GM19467 (cell line): ENCODE data around the gene AGK.
"Not testable (repeated sequence)": the region's sequence is repeated elsewhere in the genome, so short reads cannot be mapped to it uniquely, and the experiment has no call there.

Source experiments
- ATAC-seq: cut with Tn5 transposase; IDR thresholded peaks from one replicate; pipeline ENCODE4 v1.9.1; 2021; ENCODE audit warnings: mild to moderate bottlenecking, moderate library complexity; ENCODE audit not compliant: unreplicated experiment

The AGK gene

GRCh38 chr7:141674171-141674671 lies 123.0 kb downstream of the AGK start:
- no peak for ATAC-seq

GRCh38 chr7:141674702-141675101 lies 123.5 kb downstream of the AGK start:
- ATAC-seq = no peak

DNA sequence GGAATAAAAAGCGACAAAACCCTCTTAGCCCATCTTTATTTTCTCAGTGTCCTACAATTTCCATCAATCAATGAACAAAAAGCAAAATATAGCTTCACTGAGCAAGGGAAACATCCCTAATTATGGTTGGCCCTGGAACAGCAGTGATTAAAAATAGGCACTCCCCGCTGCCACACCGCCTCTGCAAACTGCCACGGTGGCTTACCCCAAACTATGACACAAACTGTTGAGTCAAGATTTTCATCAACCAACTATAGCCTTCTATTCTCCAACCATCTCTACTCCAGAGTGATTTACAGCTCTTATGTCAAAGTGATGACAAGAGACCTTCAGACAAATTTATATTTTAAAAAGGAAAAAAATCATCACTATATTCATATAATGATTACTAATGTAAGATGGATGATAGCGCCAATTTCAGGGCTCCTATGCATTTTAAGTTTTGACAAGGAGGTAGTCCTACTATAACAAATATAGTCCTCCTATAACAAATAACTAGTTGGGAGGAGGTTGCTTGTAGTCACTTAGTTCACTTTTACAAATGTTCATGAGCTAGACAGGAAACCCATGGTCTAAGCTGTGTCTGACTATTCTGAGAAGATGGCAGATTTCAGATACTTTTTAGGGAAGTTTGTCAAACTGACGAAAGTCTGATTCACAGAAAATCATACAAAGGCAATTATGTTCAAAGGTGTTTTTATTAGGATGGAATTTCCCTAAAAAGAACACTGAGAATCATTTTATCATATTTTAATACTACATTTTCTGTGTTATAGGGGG lies 124.4 kb downstream of the AGK start:
- ATAC-seq = no peak

DNA sequence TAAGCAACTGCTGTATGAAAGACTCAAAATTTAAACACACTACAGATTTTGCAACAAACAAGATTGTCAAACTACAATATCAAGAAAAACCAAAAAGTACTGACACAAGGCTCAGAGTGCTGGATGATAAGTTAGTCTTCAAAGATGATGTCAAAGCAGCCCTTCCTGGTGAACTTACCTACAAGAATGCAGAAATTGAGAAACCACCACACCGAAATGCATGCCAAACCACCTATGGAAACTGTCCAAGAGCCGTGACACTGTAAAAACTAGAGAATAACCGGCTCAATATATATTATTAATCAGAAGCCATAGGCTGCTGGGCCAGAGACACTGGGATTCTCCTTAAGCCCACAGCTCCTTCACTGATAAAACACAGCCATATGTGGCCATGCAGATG lies 125.4 kb downstream of the AGK start:
- no peak for ATAC-seq

DNA sequence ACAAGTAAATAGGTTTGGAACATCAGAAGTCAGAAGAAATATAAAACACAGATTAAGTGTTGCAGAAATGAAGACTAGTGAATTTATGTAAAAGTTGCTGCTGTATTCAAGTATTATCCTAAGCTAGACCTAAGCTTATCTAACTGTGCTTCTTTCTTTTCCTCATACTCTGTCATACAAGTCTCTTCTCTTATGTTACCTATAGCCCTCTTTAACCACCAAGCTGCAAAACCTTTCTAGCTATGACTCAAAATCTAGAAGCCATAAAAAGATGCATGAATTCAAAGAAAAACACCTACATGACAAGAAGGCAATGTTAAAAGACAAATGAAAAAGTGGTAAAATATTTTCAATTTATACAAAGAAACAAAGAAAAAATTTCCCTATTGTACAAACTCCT lies 127.8 kb downstream of the AGK start:
- ATAC-seq = no peak

GRCh38 chr7:141685285-141686023 lies 134.2 kb downstream of the AGK start:
- ATAC-seq = no peak

GRCh38 chr7:141686074-141686473 lies 134.9 kb downstream of the AGK start:
- ATAC-seq = no peak

DNA sequence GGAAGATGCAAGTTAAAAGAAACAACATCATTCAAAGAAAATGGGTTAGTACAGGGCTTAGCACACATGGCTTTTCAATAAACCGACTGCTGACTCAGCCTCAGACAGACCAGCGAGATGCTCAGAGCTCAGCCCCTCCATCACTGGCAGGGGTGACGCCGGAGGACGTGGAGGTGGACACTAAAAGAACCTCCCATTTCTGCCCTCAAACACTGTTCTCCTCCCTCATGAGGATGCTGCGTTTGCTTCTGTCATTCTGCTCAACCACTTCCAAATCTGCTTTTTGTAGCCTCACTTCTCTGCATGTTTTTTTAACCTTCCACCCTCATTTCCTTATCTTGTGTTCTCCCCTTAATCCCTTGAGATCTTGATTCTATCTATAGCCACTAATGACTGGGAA lies 135.5 kb downstream of the AGK start:
- ATAC-seq = no peak

DNA sequence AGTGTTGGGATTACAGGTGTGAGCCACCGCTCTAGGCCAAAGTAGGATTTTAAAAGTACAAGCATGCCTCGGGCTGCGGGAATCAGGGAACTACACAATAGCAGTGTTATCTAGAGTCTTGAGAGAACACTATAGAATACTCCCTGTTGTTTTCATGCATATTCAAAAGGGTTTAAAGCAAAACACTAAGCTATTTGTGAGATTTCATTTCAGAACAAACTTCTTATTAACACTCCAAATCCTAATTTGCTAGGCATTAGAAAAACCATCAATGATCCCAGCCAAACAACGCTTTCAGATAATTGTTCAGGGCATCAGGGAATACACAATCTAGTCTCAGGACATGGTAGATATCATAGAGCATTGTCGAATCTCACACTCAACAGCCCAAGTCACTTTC lies 136.8 kb downstream of the AGK start:
- ATAC-seq = no peak

DNA sequence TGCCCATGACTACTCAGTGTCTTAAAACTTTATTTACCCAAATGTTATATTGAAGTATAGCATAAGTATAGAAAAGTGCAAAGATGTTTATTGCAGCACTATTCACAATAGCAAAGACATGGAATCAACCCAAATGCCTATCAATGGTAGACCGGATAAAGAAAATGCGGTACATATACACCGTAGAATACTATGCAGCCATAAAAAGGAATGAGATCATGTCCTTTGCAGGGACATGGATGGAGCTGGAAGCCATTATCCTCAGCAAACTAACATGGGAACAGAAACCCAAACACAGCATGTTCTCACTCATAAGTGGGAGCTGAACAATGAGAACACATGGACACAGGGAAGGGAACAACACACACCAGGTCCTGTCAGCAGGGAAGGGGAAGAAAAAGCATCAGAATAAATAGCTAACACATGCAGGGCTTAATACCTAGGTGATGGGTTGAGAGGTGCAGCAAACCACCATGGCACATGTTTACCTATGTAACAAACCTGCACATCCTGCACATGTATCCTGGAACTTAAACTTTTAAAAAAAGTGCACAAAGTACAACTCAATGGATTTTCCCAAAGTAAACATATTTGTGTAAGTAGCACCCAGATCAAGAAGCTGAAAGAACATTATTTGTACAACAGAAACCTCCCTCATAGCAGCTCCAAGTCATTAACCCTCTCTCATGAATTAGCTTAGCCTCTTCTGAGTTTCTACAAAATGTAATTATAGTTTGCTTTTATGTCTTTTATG lies 138.0 kb downstream of the AGK start:
- ATAC-seq = not testable (repeated sequence)

- ATAC-seq = no peak
Observed at GRCh38 chr7:141691540-141691939, 140.3 kb downstream of the AGK start.

- ATAC-seq = no peak
Observed at GRCh38 chr7:141691961-141692360, 140.8 kb downstream of the AGK start.

GRCh38 chr7:141693082-141693481 lies 141.9 kb downstream of the AGK start:
- no peak for ATAC-seq

GRCh38 chr7:141695803-141696289 lies 144.6 kb downstream of the AGK start:
- ATAC-seq = no peak

GRCh38 chr7:141696348-141696747 lies 145.1 kb downstream of the AGK start:
- no peak for ATAC-seq

- ATAC-seq = no peak
Observed at GRCh38 chr7:141697211-141697871, 146.1 kb downstream of the AGK start.

DNA sequence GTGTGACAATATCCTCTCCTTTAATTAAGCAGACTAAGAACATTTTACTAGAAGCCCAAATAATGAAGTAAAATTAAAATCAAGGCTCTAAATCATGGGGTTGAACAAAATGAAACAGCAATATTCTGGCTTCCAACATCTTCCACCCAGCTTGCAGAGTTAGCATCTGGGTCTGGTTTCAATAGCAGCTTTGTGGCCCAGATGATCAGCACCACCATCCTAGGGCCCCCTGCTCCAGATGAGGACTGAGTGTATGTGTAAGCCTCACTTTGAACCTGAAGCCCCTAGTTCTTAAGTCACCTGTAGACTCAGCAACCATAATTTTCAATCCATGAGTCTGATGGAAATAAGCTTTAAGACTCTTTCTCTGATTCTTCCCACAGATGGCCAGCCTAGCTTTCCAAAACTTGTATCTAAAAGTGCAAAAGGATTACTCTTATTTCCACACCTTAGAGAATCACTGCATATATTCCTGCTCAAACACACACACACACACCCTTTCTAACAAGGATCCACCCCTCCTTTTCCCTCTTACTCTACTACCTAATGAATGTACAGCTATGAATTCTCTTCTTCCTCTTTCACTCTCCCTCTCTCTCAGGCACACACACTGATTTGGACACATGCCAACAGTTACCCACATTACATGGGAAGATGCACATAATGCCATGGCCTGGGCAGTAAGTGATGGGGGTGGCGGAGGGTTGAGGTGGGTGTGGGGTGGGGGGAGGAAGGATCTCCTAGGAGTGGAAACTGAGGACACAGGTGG lies 147.2 kb downstream of the AGK start:
- ATAC-seq = no peak

GRCh38 chr7:141699860-141700259 lies 148.7 kb downstream of the AGK start:
- ATAC-seq = no peak

DNA sequence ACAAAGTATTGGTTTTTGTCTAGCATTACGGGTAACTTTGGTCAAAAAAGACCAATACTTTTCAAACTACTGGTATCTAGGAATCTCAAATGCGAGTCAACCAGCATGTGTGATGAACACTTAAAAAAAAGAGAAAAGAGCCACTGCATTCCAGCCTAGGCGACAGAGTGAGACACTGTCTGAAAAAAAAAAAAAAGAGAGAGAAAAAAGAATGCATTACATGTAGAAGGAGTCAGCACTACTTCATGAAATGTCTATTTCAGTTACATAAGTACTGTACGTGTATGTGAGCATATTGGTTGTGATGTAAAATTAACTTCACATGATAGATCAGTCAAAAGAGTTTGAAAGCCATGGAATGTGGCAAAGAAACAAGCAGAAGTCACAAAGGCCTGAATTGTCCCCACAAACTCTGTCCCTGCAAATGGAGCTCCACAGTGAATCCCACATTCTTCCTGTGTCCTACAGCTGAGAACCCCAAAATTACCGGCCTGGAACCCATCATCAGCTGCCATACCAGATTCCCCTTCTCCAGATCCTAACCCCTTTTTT lies 149.2 kb downstream of the AGK start:
- no peak for ATAC-seq
